Ovary (tissue), 3 donors: ENCODE results near the gene ARIH2.

Source experiments
- EP300 ChIP-seq: sonication (generic); formaldehyde crosslinking; IDR thresholded peaks from one replicate; pipeline ENCODE4 v1.6.1; 2017; ENCODE audit warnings: antibody characterized with exemption
- POLR2A ChIP-seq: fragments of 450-650 bp; IDR thresholded peaks from one replicate; pipeline ENCODE4 v1.6.1; 2017; ENCODE audit warnings: antibody characterized with exemption, mild to moderate bottlenecking, moderate library complexity
- TF ChIP-seq, protein P1 (sequence below), 3 donors: fragments of 450-650 bp in 2 of 3; fragments of 200-600 bp in 1 of 3; IDR thresholded peaks; one replicate each; pipeline versions ENCODE4 v1.5.1 to v1.8.0; 2016 to 2022; ENCODE audit warnings: antibody characterized with exemption in 3 of 3, mild to moderate bottlenecking in 1 of 3
- donor health status: DM: no; HTN: no; CAD: no.

DNA sequence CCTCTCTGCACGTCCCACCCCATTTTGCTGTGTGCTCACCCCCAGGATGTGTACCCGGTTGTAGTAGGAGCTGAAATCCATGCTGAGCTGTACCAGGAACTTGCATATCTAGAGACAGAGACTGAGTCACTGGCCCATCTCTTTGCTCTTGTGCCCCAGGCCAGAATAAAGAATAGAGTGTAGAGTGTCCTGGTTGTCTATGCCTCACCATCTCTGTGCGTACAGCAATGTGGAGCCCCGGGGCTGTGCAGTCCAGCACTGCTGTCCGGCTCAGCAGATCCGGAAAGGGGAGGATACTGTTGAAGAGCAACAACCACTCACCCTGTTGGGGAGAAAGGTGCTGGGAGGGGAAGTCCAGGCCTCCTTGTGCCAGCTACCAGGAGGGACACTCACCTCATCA lies 97.1 kb downstream of the ARIH2 start:
- TF ChIP-seq, protein P1, sequence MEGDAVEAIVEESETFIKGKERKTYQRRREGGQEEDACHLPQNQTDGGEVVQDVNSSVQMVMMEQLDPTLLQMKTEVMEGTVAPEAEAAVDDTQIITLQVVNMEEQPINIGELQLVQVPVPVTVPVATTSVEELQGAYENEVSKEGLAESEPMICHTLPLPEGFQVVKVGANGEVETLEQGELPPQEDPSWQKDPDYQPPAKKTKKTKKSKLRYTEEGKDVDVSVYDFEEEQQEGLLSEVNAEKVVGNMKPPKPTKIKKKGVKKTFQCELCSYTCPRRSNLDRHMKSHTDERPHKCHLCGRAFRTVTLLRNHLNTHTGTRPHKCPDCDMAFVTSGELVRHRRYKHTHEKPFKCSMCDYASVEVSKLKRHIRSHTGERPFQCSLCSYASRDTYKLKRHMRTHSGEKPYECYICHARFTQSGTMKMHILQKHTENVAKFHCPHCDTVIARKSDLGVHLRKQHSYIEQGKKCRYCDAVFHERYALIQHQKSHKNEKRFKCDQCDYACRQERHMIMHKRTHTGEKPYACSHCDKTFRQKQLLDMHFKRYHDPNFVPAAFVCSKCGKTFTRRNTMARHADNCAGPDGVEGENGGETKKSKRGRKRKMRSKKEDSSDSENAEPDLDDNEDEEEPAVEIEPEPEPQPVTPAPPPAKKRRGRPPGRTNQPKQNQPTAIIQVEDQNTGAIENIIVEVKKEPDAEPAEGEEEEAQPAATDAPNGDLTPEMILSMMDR (IDR thresholded peaks at IDR 0.05): no peak
- TF ChIP-seq EP300 (no peak), POLR2A (no peak)
